Astrocyte of the cerebellum (primary cell): ENCODE data around the gene DSCAM.

ENCODE experiments used
- DNase-seq: peaks from one replicate; pipeline ENCODE4 v3.0.0-alpha.2; 2011; ENCODE audit warnings: low read depth
- H3K4me3 ChIP-seq: 2 replicates; pipeline ENCODE4 v1.5.1; 2011; ENCODE audit warnings: mild to moderate bottlenecking, low read depth, low read length, moderate library complexity
- in situ Hi-C: cut with HindIII; loops from 2 replicates; pipeline ENCODE4 v1.10.0; 2017; ENCODE audit warnings: low sequenced_read_pairs
- TF ChIP-seq, protein P1 (sequence below): IDR thresholded peaks from 2 replicates; pipeline ENCODE4 v1.5.1; 2012; ENCODE audit warnings: low read length, low read depth, moderate library complexity, mild to moderate bottlenecking; ENCODE audit errors: missing control alignments

Gene DSCAM

GRCh38 chr21:40839521-40839920, 7.4 kb downstream of the DSCAM start:
- H3K4me3 ChIP-seq: no peak overlapping the region
- TF ChIP-seq, protein P1, sequence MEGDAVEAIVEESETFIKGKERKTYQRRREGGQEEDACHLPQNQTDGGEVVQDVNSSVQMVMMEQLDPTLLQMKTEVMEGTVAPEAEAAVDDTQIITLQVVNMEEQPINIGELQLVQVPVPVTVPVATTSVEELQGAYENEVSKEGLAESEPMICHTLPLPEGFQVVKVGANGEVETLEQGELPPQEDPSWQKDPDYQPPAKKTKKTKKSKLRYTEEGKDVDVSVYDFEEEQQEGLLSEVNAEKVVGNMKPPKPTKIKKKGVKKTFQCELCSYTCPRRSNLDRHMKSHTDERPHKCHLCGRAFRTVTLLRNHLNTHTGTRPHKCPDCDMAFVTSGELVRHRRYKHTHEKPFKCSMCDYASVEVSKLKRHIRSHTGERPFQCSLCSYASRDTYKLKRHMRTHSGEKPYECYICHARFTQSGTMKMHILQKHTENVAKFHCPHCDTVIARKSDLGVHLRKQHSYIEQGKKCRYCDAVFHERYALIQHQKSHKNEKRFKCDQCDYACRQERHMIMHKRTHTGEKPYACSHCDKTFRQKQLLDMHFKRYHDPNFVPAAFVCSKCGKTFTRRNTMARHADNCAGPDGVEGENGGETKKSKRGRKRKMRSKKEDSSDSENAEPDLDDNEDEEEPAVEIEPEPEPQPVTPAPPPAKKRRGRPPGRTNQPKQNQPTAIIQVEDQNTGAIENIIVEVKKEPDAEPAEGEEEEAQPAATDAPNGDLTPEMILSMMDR: no peak
- in situ Hi-C loops: no loop called here
- no peak for DNase-seq

DNA sequence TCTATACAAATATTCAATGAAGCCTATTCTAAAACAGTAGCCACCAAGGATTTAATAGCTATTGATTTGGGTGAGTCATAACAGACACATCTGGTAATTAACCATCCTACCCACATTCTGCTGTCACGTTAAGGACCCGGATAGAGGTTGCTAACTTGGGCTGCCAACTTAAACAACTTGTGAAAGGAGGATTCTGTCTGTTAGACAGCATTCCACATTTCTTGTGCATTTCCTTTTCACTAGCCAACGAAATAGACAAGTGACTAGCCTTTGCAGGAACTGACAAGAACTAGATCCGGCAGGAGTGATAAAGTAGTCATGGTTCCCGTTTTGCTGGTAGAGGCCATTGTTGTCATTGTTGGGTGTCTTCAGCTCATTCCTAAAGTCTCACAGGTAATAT, 9.5 kb downstream of the DSCAM start:
- H3K4me3 ChIP-seq: no peak overlapping the region
- no peak for DNase-seq
- TF ChIP-seq, protein P1: no peak
- in situ Hi-C loops: no loop called here

GRCh38 chr21:40835184-40835694, 11.7 kb downstream of the DSCAM start:
- TF ChIP-seq, protein P1: no peak
- DNase-seq: no peak
- H3K4me3 ChIP-seq: no peak overlapping the region
- in situ Hi-C loops: no loop called here

- DNase-seq: no peak
- no peak overlapping the region for H3K4me3 ChIP-seq
- in situ Hi-C loops: no loop called here
- TF ChIP-seq, protein P1: no peak
Observed at GRCh38 chr21:40833184-40833583, 13.8 kb downstream of the DSCAM start.

DNA sequence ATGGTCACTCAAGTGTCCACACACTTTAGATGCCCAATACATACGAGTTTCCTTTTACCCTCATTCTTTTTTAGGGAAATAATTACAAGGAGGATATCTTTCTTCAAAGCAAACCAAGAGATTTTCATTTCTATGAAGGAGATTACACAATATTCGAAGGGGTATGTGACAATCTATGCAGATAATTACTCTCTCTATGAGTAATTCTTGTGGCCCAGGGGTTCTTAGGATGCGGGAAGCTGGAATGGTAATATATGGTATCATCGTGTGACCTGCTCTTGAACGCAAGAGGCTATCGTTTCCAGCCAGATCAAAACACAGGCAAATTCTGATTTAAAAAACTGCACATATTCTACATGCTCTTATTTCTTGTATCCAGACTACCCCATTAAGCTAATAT, 14.6 kb downstream of the DSCAM start:
- TF ChIP-seq, protein P1: no peak
- in situ Hi-C loops: no loop called here
- no peak for DNase-seq

DNA sequence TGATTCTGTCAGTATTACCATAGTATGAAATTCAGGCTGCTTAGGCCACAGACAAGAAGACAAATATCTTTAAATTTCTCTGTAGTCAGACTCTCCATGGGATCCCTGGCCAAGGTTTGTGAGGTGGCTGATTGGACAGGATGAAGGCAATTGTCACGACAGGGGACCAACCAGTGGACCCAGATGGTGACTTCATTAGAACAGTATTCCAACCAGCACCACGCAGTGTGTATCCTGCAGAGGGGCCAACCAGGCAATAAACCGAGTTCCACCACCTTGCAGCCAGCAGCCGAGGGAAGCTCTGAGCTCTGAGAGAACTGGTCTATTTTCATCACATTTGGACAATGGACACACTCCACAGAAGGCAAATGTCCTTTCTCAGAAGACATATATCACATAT, 16.1 kb downstream of the DSCAM start:
- H3K4me3 ChIP-seq: no peak overlapping the region
- in situ Hi-C loops: no loop called here
- no peak for DNase-seq
- TF ChIP-seq, protein P1: no peak

More for the DNA sequence above, 14.6 kb downstream of the DSCAM start:
- H3K4me3 ChIP-seq: no peak overlapping the region

GRCh38 chr21:40829791-40830190, 17.2 kb downstream of the DSCAM start:
- DNase-seq: no peak
- no peak overlapping the region for H3K4me3 ChIP-seq
- TF ChIP-seq, protein P1: no peak
- in situ Hi-C loops: no loop called here
